Tibial artery (tissue), 4 donors: Measurements from ENCODE around the gene MR1.

Source experiments
- DNase-seq, 2 donors: peaks; one replicate each; pipeline ENCODE4 v3.0.0-alpha.2; 2019
- H3K27ac ChIP-seq, 2 donors: fragments of 200-600 bp; sonication (generic) in 1 of 2; 1 replicate in 1 of 2; 2 replicates in 1 of 2; pipeline ENCODE4 v1.5.1; 2018 to 2019; ENCODE audit warnings: mild to moderate bottlenecking in 1 of 2
- H3K27me3 ChIP-seq, 2 donors: fragments of 200-600 bp; sonication (generic) in 1 of 2; one replicate each; pipeline versions ENCODE4 v1.5.1 to v1.6.0; 2016 to 2019
- H3K36me3 ChIP-seq, 3 donors: fragments of 200-600 bp; sonication (generic) in 2 of 3; one replicate each; pipeline ENCODE4 v1.5.1; 2016 to 2019; ENCODE audit warnings: mild to moderate bottlenecking in 2 of 3
- H3K4me1 ChIP-seq, 4 donors: fragments of 200-600 bp; sonication (generic) in 2 of 4; 1 replicate in 3 of 4; 2 replicates in 1 of 4; pipeline ENCODE4 v1.5.1; 2016 to 2019
- H3K4me3 ChIP-seq, 2 donors: fragments of 200-600 bp; sonication (generic) in 1 of 2; 1 replicate in 1 of 2; 2 replicates in 1 of 2; pipeline ENCODE4 v1.5.1; 2018 to 2019; ENCODE audit warnings: mild to moderate bottlenecking in 2 of 2
- H3K9me3 ChIP-seq, 3 donors: fragments of 200-600 bp; sonication (generic) in 1 of 3; one replicate each; pipeline ENCODE4 v1.5.1; 2016 to 2019
- intact Hi-C: fragments of 100-400 bp; cut with DNase I; formaldehyde crosslinking; loops from one replicate; pipeline ENCODE4 v1.15.0; 2023; ENCODE audit warnings: low total_unique reads
- TF ChIP-seq, protein P1 (sequence below), 2 experiments: fragments of 200-600 bp in 1 of 2; fragments of 450-650 bp in 1 of 2; IDR thresholded peaks; one replicate each; pipeline ENCODE4 v1.5.1; 2017 to 2019; ENCODE audit warnings: antibody characterized with exemption in 2 of 2, mild to moderate bottlenecking in 1 of 2, moderate library complexity in 1 of 2

MR1 gene

DNA sequence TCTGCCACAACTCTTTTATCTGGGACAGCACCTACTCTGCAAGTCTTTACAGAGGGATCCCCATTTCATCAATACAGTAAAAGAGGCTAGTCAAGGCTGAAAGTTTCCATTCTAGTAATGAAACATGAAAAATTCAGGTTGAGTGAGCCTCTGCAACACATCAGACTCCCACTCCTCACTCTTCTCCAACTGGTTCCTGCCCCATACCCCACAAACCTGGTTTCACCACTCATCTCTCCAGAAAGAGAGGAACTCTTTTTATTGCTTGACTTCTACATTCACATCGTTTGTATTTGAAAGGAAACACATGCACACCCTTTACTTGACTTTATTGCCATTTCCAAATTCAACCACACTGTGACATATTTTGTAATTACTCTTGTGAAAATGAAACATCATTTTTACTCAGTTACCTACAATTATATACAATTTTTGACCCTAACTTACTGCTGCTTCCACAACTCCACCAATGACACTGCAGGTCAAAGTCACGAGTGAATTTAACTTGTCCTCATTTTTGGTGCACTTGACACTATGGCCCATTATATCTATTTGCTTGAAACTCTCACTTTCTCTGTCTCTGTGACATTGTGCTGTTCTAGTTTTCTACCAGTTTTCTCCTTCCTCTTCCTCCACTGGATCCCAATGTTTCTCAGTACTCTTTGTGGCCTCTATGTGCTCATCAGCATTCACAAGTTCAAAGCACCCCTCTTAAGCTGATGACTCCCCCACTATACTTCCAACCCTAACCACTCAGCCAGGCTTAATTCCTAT is 19.1 kb upstream of the MR1 start:
- Histone ChIP-seq H3K4me3 (no peak overlapping the region), H3K4me1 (peaks cover 0 to 65% (median 29%) of the 10 kb centered on the region in 4 donors), H3K36me3 (no peaks in the 10 kb centered on the region), H3K27me3 (no peaks in the 10 kb centered on the region), H3K27ac (no peak overlapping the region), H3K9me3 (no peaks in the 10 kb centered on the region)
- TF ChIP-seq, protein P1, sequence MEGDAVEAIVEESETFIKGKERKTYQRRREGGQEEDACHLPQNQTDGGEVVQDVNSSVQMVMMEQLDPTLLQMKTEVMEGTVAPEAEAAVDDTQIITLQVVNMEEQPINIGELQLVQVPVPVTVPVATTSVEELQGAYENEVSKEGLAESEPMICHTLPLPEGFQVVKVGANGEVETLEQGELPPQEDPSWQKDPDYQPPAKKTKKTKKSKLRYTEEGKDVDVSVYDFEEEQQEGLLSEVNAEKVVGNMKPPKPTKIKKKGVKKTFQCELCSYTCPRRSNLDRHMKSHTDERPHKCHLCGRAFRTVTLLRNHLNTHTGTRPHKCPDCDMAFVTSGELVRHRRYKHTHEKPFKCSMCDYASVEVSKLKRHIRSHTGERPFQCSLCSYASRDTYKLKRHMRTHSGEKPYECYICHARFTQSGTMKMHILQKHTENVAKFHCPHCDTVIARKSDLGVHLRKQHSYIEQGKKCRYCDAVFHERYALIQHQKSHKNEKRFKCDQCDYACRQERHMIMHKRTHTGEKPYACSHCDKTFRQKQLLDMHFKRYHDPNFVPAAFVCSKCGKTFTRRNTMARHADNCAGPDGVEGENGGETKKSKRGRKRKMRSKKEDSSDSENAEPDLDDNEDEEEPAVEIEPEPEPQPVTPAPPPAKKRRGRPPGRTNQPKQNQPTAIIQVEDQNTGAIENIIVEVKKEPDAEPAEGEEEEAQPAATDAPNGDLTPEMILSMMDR (IDR thresholded peaks at IDR 0.05), result no peak
- intact Hi-C loops, result no loop called here
- DNase-seq, result no peak

DNA sequence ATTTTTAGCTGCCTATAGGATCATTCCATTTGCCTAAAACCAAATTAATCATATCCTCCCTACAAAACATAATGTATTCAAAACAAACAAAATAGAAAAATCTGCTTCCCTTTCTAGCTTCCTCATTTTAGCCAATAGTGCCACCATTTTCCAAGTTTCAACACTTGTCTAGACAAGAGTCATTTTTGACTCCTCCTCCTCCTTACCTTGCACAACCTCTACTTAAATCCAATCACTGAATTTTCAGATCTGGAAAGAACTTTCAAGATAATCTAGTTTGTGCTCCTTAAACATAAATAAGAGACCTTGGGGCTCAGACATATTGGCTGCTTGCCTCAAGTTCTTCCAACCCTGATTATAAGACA is 18.6 kb upstream of the MR1 start:
- intact Hi-C loops, result no loop called here
- Histone ChIP-seq H3K27ac (no peak overlapping the region), H3K4me1 (peaks cover 0 to 62% (median 29%) of the 10 kb centered on the region in 4 donors), H3K27me3 (no peaks in the 10 kb centered on the region), H3K36me3 (no peaks in the 10 kb centered on the region), H3K4me3 (no peak overlapping the region), H3K9me3 (no peaks in the 10 kb centered on the region)
- TF ChIP-seq, protein P1 (IDR thresholded peaks at IDR 0.05), result no peak
- DNase-seq, result no peak

GRCh38 chr1:181016563-181016962 is 17.2 kb upstream of the MR1 start:
- H3K27ac ChIP-seq, result no peak overlapping the region
- H3K4me1 ChIP-seq, result peaks cover 0 to 61% (median 29%) of the 10 kb centered on the region in 4 donors
- TF ChIP-seq, protein P1 (IDR thresholded peaks at IDR 0.05), result no peak
- H3K36me3 ChIP-seq, result no peaks in the 10 kb centered on the region
- H3K4me3 ChIP-seq, result no peak overlapping the region
- intact Hi-C loops, result no loop called here
- DNase-seq, result no peak
- no peaks in the 10 kb centered on the region for H3K27me3 ChIP-seq
- no peaks in the 10 kb centered on the region for H3K9me3 ChIP-seq

GRCh38 chr1:181018901-181019681 is 14.7 kb upstream of the MR1 start:
- Histone ChIP-seq H3K9me3 (no peaks in the 10 kb centered on the region), H3K27ac (no peak overlapping the region), H3K36me3 (no peaks in the 10 kb centered on the region), H3K4me3 (no peak overlapping the region), H3K27me3 (no peaks in the 10 kb centered on the region), H3K4me1 (peaks cover 0 to 52% (median 23%) of the 10 kb centered on the region in 4 donors)
- DNase-seq, result no peak
- intact Hi-C loops, result no loop called here
- TF ChIP-seq, protein P1 (IDR thresholded peaks at IDR 0.05), result no peak

GRCh38 chr1:181021159-181021558 is 12.6 kb upstream of the MR1 start:
- no peaks in the 10 kb centered on the region for H3K36me3 ChIP-seq

More at GRCh38 chr1:181021159-181021558, 12.6 kb upstream of the MR1 start:
- H3K9me3 ChIP-seq, result no peaks in the 10 kb centered on the region
- intact Hi-C loops, result loop anchor here (5.0 kb wide), 1 partner anchor 519 kb away; the partner anchor contains the start of gene ACBD6
- TF ChIP-seq, protein P1 (IDR thresholded peaks at IDR 0.05), result no peak
- no peak for DNase-seq
- H3K27me3 ChIP-seq, result no peaks in the 10 kb centered on the region
- peak overlapping the region; percentile 82 to 83 for H3K27ac ChIP-seq
- peak overlapping the region; percentile 81 to 83 for H3K4me3 ChIP-seq
- peaks cover 0 to 41% (median 21%) of the 10 kb centered on the region in 4 donors for H3K4me1 ChIP-seq
